ENCODE results near the gene SLC35A2.
A peak's percentile ranks its signal among the peaks of the same experiment; 100 is the strongest.

Gene SLC35A2

GRCh38 chrX:48911412-48912182 lies at the start of gene SLC35A2:
SLC35A2 (minus strand) TSS chrX:48911646; CDS start chrX:48911636, 10 bp downstream.
- peak; percentile 90 for DNase-seq

GRCh38 chrX:48960291-48960690 lies 48.8 kb upstream of the SLC35A2 start:
- DNase-seq = no peak

GRCh38 chrX:48958635-48959094 lies 47.2 kb upstream of the SLC35A2 start:
- DNase-seq = peak; percentile 33

- DNase-seq = peak; percentile 97
These were observed 46.6 kb upstream of the SLC35A2 start for GRCh38 chrX:48957827-48958634.

GRCh38 chrX:48957477-48957826 lies 46.0 kb upstream of the SLC35A2 start, which contains the start of gene OTUD5:
OTUD5 (minus strand) TSS chrX:48957607; CDS start chrX:48957570, 37 bp downstream.
- peak; percentile 85 for DNase-seq

- peak; percentile 67 for DNase-seq
These were observed 45.4 kb upstream of the SLC35A2 start for GRCh38 chrX:48956728-48957414.

- no peak for DNase-seq
These were observed 37.1 kb upstream of the SLC35A2 start for GRCh38 chrX:48948589-48948988.

- DNase-seq = peak; percentile 61
These were observed 34.3 kb upstream of the SLC35A2 start for GRCh38 chrX:48945517-48946348.

GRCh38 chrX:48942895-48943294 lies 31.4 kb upstream of the SLC35A2 start:
- DNase-seq = no peak

GRCh38 chrX:48940404-48940955 lies 29.0 kb upstream of the SLC35A2 start:
- DNase-seq = no peak

GRCh38 chrX:48939524-48940228 lies 28.2 kb upstream of the SLC35A2 start:
- peak; percentile 57 for DNase-seq

- peak; percentile 89 for DNase-seq
These were observed 27.4 kb upstream of the SLC35A2 start for GRCh38 chrX:48938721-48939425.

GRCh38 chrX:48937054-48937907 lies 25.8 kb upstream of the SLC35A2 start:
- DNase-seq = peak; percentile 93

GRCh38 chrX:48936429-48937053 lies 25.1 kb upstream of the SLC35A2 start:
- DNase-seq = no peak

- no peak for DNase-seq
These were observed 23.8 kb upstream of the SLC35A2 start for GRCh38 chrX:48935301-48935670.

GRCh38 chrX:48934581-48935300 lies 23.3 kb upstream of the SLC35A2 start:
- peak; percentile 83 for DNase-seq

- DNase-seq = no peak
These were observed 22.3 kb upstream of the SLC35A2 start for GRCh38 chrX:48933757-48934156.

- no peak for DNase-seq
These were observed 16.4 kb upstream of the SLC35A2 start for GRCh38 chrX:48927736-48928382.

Measured in CD4-positive, alpha-beta T cell treated with Interleukin-17A for 1 hour (primary cell).